GM19043 (cell line): ENCODE measurements around the gene CYP2A7.
"Not testable (repeated sequence)": the region's sequence is repeated elsewhere in the genome, so short reads cannot be mapped to it uniquely, and the experiment has no call there.

Experiments
- ATAC-seq: cut with Tn5 transposase; IDR thresholded peaks from one replicate; pipeline ENCODE4 v1.9.1; 2021; ENCODE audit warnings: low read depth; ENCODE audit not compliant: unreplicated experiment

The CYP2A7 gene, protein sequence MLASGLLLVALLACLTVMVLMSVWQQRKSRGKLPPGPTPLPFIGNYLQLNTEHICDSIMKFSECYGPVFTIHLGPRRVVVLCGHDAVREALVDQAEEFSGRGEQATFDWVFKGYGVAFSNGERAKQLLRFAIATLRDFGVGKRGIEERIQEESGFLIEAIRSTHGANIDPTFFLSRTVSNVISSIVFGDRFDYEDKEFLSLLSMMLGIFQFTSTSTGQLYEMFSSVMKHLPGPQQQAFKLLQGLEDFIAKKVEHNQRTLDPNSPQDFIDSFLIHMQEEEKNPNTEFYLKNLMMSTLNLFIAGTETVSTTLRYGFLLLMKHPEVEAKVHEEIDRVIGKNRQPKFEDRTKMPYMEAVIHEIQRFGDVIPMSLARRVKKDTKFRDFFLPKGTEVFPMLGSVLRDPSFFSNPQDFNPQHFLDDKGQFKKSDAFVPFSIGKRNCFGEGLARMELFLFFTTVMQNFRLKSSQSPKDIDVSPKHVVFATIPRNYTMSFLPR

DNA sequence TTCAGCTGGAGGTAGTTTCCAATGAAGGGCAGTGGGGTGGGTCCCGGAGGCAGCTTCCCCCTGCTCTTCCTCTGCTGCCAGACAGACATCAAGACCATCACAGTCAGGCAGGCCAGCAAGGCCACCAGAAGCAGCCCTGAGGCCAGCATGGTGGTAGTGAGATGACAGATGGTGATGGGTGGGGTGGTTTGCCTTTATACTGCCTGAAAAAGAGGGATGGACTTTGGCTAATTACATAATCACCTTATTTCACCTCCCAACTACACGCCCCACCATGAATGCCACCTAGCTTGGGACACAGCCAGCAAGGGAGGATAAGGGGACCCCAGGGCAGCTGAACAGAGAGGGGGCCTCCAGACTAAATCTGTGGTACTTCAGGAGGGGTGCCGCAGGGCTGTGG, at the start of gene CYP2A7:
Gene CYP2A7, minus strand, starts transcription at position 170 of the 400 bp plus-strand sequence. Its CDS starts 21 bp downstream, at position 149.
- not testable (repeated sequence) for ATAC-seq

DNA sequence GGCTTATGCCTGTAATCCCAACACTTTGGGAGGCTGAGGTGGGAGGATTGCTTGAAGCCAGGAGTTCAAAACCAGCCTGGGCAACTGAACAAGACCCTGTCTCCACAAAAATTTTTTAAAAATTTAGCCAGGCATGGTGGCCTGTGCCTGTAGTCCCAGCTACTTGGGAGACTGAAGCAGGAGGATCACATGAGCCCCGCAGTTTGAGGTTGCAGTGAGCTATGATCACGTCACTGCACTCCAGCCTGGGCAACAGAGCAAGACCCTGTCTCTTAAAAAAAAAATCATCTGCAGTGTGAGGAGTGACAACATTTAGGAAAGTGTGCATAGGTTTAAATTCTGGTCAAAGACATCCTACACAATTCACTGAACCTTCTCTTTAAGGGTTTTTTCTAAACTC, 48.8 kb upstream of the CYP2A7 start:
- ATAC-seq: not testable (repeated sequence)

DNA sequence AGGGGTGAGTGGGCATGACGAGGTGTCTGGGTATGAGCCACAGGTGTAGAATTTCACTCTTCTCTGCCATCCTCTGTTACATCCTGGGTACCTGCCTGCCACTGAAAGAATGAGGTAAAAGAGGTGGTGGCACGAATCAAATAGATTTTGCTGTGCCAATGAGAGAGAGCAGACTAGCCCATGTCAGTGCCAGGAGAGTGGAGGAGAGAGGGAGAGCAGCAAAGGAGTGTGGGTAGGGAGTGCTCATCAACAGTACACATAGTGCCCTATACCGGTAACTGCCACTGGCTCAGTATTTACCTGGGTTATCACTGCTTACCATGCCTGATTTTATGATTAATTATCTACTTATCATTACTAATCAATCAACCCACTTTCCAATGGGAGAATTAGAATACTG, 47.9 kb upstream of the CYP2A7 start:
- not testable (repeated sequence) for ATAC-seq

DNA sequence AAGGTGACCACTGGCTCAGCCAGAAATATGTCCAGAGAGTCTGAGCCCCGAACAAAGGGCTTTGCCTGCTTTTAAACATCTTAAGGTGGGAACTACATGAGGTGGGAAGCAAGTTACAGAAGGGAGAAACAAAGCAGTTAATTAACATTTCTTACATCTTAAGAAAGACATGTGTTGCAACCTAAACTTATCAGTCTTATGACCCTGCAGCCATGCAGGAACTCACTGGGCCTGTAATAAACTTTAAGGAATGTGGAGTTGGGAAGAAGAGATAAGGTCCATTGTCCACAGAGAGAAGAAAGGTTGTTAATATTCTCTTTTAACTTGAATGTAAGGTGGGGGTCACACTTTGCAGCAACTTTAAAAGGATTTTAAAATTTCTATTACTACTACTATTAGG, 46.8 kb upstream of the CYP2A7 start:
- no peak for ATAC-seq

DNA sequence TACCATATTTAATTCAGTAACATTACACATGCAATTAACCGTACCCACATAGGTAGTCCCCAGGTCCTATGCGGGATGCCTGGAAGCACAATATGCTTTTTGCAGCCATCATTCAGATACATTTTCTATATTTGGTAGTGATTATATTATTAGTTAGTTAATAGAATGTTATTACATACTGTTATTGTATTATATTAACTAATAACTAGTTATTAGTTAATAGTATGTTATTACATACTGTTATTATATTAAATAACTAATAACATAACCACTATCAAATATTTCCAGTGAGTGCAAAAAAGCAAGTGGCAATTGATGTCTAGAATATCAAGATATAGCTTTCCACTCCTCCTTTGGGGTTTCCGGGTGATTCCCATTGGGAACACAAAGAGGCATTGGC, 45.5 kb upstream of the CYP2A7 start:
- ATAC-seq: no peak

DNA sequence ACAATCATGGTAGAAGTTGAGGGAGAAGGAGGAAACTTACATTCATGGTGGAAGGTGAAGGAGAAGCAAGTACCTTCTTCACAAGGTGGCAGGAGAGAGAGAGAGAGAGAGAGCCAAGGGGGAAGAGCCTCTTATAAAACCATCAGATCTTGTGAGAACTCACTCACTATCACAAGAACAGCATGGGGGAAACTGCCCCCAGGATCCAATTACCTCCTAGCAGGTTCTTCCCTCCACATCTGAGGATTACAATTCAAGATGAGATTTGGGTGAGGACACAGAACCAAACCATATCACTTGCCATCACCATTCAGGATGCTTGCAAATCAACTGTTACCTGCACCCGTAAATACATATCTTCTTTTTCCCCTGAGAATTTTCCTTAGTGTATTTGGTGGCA, 44.2 kb upstream of the CYP2A7 start:
- ATAC-seq: not testable (repeated sequence)

DNA sequence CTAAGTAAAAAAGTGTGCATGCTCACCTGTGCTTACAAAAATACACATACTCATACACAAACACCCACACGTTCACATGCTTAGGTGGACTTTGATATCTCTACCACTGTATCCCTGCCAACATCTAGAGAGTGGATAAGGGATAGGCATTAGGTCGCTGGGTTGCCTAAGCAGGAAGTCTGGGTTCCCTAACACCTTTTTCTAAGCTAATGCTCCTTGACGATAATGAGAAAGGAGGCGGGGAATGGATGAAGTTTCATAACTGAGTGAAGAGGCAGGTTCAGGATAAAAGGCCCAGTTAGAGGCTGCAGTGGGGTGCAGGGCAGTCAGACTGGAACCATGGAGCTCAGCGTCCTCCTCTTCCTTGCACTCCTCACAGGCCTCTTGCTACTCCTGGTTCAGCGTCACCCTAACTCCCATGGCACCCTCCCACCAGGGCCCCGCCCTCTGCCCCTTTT, 41.9 kb upstream of the CYP2A7 start:
- ATAC-seq: no peak

DNA sequence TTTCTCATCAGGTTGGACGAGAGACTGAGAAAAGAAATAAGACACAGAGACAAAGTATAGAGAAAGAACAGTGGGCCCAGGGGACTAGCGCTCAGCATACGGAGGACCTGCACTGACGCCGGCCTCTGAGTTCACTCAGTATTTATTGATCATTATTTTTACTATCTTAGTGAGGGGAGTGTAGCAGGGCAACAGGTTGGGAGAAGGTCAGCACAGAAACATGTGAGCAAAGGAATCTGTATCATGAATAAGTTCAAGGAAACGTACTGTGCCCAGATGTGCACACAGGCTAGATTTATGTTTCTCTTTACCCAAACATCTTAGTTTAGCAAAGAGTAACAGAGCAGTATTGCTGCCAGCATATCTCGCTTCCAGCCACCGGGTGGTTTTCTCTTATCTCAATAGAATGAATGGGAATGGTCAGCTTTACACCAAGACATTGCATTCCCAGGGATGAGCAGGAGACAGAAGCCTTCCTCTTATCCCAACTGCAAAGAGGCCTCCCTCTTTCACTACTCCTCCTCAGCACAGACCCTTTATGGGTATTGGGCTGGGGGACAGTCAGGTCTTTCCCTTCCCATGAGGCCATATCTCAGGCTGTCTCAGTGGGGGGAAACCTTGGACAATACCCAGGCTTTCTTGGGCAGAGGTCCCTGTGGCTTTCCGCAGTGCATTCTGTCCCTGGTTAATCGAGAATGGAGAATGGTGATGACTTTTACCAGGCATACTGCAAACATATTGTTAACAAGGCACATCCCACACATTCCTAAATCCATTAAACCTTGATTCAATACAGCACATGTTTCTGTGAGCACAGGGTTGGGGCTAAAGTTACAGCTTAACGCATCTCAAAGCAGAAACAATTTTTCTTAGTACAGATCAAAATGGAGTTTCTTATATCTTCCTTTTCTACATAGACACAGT, 40.5 kb upstream of the CYP2A7 start:
- not testable (repeated sequence) for ATAC-seq

DNA sequence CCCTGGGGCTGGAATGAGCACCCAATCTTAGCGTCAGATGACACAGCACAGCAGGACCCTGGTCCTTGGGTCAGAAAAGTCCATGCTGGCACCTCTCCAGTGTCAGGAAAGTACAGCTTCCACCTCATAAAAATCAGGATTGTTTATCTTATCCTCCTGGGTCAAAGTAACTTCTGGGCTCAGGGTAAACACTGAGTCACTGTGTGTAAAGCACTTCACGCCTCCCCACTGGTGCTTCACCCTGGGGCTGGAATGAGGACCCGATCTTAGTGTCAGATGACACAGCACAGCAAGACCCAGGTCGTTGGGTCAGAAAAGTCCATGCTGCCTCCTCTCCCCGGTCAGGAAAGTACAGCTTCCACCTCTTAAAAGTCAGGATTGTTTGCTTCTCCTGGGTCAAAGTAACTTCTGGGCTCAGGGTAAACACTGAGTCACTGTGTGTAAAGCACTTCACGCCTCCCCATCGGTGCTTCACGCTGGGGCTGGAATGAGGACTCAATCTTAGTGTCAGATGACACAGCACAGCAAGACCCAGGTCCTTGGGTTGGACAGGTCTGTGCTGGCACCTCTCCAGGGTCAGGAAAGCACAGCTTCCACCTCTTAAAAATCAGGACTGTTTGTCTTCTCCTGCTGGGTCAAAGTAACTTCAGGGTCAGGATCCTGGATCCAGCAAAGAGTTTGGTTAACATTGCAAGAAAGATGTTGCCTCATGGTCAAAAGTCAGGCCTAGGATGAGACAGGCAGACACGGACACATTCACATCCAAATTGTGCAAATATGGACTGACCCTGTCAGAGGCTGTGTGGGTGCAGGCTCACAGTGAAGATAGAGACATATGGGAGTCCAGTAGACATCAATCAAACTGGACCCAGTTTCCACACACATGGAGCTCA, 39.2 kb upstream of the CYP2A7 start:
- no peak for ATAC-seq

DNA sequence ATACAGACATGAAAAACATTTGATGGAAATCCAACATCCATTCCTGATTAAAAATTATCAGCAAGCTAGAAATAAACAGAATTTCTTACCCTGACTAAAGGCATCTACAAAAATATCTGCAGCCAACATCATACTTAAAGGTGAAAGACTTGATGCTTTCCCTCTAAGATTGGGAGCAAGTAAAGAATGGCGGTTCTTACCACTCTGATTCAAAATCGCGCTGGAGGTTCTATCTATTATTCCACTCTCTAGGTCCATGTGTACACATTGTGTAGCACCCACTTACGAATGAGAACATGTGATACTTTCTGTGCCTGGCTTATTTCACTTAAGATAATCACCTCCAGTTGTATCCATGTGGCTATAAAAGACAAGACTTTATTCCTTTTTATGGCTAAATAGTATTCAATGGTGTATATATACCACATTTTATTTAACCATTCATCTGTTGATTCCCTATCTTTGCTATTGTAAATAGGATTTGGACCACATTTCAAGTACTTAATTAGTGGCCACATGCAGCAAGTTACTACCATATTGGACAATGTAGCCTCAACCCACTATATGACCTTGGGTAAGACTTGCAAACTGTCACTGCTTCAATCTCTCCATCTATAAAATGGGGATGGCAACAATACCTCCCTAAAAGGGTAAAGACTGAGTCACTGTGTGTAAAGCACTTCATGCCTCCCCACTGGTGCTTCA, 38.4 kb upstream of the CYP2A7 start:
- ATAC-seq: no peak

DNA sequence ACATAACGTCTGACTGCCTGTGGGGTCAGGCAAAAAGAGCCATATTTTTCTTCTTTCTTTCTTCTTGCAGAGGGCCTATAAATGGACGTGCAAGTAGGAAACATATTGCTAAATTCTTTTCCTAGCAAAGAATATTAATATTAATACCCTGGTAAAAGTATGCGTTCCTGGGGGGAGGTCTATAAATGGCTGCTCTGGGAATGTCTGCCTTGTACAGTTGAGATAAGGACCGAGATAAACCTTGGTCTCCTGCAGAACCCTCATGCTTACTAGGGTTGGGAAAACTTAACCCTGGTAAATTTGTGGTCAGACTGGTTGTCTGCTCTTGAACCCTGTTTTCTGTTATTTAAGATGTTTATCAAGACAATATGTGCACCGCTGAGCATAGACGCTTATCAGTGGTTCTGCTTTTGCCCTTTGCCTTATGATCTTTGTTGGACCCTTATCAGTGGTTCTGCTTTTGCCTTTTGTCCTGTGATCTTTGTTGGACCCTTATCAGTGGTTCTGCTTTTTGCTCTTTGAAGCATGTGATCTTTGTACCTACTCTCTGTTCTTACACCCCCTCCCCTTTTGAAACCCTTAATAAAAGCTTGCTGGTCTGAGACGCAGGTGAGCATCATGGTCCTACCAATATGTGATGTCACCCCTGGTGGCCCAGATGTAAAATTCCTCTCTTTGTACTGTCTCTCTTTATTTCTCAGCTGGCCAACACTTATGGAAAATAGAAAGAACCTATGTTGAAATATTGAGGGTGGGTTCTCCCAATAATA, 37.7 kb upstream of the CYP2A7 start:
- not testable (repeated sequence) for ATAC-seq

DNA sequence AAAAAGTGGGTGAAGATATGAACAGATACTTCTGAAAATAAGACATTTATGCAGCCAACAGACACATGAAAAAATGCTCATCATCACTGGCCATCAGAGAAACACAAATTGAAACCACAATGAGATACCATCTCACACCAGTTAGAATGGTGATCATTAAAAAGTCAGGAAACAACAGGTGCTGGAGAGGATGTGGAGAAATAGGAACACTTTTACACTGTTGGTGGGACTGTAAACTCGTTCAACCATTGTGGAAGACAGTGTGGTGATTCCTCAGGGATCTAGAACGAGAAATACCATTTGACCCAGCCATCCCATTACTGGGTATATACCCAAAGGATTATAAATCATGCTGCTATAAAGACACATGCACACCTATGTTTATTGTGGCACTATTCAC, 36.3 kb upstream of the CYP2A7 start:
- ATAC-seq: not testable (repeated sequence)

DNA sequence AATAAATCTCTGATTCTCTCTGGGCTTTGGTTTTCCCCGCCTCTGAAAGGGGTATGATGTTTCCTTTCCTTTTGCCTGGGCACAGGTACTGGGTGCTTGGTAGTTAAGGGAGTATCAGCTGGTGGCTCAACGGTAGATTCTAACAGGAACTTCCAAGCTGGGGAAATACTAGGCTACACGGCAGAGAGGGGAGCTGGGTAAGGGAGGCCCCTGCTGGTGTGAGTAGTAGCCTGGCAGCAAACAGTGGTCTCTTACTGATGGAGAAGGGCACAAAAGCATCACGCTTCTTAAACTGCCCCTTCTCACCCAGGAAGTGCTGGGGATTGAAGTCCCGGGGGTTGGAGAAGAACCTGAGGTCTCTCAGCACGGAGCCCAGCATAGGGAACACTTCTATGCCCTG, 26.9 kb upstream of the CYP2A7 start:
- no peak for ATAC-seq

DNA sequence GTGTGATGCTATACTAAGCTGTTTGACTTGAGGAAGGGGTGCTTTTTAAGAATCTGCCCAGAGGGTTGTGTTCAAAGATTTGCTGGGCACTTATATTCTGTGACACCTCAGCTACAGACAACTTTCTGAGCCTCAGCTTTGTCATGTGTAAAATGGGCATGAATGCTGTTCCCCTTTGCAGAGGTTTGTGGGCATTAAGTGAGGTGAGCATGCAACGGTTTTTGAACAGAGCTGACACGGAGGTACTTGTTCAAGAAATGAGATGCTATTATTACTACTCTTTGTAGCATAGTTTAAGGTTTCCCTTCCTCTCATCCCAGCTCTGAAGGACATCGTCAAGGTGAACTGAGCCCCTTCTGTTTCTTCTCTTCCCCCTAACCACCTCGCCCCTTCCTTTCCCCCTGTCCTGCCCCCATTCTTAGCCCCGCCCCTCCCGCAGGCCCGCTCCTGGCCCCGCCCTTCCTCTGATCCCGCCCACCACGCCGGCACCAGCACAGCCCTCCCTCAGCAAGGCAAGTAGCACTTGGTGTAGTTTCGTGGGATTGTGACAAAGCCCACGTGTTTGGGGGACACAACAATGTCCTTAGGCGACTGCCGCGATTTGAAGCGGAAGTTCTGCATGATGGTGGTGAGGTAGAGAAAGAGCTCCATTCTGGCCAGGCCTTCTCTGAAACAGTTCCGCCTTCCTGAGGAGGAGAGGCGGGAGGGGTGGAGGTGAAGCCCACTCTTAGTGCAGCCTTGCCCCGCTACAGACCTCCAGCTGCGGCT, 26.1 kb upstream of the CYP2A7 start:
- no peak for ATAC-seq

DNA sequence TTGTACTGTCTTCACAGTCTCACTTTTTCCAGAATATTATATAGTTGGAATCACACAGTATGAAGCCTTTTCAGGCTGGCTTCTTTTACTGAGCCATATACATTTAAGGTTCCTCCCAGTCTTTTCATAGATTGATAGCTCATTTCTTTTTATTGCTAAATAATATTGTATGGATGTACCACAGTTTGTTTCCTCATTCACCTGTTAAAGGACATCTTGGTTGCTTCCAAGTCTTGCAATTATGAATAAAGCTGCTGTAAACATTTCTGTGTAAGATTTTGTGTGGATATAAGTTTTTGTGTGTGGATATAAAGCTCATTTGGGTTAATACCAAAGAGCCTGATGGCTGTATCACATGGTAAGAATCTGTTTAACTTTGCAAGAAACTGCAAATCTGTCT, 24.5 kb upstream of the CYP2A7 start:
- ATAC-seq: no peak

DNA sequence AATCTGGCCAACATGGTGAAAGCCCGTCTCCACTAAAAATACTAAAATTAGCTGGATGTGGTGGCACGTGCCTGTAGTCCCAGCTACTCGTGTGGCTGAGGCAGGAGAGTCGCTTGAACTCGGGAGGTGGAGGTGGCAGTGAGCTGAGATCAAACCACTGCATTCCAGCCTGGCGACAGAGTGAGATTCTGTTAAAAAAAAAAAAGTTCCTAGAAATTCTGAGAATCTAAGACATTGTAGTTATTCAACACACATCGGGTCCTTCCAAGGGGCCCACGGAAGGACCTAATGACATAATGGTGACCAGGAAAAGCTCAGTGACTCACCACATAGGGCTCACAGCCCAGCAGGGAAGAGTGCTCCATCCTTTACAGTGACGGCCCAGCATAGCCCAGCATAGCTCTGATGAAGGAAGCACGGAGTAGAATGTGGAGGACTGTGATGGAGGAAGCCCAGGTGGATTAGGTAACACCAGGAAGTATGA, 22.7 kb upstream of the CYP2A7 start:
- not testable (repeated sequence) for ATAC-seq

DNA sequence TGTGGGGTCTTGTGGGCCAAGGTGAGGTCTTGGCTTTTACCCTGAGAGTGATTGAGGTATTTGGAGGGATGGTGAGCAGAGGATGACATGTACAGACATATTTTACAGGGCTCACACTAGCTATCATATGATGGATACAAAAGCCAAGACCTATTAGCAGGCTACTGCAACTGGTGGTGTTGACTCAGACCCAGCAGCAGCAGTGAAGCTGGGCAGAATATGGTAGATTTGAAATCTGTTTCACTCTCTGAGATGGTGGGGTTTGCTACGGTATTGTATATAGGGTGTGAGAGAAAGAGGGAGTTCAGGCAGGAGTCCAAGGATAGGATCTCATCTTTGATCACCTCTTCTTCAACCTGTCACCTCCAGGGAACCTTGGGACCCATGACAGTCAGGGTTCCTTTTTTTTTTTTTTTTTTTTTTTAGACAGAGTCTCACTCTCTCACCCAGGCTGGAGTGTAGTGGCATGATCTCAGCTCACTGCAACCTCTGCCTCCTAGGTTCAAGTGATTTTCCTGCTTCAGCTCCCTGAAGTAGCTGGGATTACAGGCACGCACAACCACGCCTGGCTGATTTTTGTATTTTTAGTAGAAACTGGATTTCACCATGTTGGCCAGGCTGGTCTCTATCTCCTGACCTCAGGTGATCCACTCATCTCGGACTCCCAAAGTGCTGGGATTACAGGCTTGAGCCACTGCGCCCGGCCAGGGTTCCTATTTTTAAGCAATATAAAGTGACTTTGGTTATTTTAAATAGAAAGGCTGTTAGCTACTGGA, 20.1 kb upstream of the CYP2A7 start:
- not testable (repeated sequence) for ATAC-seq
